NCI-H2171 (cell line): ENCODE measurements around the gene ATP5PO.

Experiments used
- DNase-seq: peaks from one replicate; lab custom pipeline; 2025; lab: John Stamatoyannopoulos, UW

ATP5PO gene, protein sequence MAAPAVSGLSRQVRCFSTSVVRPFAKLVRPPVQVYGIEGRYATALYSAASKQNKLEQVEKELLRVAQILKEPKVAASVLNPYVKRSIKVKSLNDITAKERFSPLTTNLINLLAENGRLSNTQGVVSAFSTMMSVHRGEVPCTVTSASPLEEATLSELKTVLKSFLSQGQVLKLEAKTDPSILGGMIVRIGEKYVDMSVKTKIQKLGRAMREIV

DNA sequence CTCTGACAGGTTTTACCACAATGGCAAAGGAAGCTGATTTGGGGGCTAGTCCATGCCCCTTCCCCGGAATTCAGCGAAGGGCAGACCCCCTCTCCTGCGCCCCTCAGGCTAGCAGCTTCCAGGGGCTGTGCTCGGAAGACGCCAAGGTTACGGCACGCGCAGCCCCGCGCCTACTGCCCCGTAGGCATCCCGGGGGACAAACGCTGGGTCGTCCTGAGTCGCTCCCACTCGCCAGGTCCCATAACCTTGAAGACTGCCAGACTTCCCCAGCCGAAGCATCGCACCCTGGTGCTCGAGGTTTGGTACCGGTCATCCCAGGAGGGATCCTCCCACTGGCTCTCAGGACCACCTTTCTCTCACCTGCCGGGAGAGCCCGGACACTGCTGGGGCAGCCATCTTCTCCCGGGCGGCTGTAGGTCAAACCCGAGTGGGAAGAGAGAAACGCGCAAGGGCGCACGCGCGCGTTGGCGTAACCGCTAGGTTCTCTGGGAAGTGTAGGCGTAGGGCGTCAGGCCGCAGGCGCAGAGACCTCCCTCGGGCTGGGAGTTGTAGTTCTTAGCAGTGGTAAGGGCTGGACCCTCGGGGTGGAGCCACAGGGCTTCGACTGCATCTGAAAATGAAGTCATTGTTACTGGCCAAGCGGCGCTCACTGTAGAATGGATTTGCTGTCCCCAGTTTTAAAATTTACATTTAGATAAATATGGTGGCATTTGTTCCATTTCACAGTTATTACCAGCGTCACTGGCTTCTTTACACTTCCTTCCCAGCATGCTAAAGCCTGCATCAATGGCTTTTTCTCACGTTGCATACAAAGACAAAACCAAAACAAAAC is at the start of gene ATP5PO:
Gene ATP5PO (minus strand): TSS at position 437 of the 832 bp plus-strand sequence. CDS start 41 bp downstream, at position 396.
- peak; percentile 96 for DNase-seq

DNA sequence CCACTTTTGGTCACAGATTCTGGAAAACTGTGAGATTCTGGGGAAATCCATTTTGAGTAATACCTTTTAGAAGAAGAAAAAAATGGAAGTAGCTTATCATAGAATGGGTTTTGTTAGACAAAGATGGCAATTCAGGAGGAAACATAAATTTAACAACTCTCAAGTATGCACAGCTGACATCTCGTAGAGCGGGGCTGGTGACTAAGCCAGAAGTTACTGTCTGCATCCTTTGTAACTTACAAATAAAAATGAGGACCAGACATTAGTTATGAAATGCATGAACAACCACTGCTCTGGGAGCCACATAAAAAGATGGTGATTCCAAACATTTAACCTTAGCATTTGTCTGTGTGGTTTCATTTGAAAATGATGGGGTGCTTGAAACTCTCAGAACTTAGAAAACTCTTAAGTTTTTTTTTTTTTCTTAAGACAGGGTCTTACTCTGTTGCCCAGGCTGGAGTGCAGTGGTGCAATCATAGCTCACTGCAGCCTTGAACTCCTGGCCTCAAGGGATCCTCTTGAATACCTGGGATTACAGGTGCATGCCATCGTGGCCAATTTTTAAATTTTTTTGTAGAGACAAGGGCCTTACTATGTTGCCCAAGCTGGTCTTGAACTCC is 49.2 kb upstream of the ATP5PO start:
- no peak for DNase-seq

DNA sequence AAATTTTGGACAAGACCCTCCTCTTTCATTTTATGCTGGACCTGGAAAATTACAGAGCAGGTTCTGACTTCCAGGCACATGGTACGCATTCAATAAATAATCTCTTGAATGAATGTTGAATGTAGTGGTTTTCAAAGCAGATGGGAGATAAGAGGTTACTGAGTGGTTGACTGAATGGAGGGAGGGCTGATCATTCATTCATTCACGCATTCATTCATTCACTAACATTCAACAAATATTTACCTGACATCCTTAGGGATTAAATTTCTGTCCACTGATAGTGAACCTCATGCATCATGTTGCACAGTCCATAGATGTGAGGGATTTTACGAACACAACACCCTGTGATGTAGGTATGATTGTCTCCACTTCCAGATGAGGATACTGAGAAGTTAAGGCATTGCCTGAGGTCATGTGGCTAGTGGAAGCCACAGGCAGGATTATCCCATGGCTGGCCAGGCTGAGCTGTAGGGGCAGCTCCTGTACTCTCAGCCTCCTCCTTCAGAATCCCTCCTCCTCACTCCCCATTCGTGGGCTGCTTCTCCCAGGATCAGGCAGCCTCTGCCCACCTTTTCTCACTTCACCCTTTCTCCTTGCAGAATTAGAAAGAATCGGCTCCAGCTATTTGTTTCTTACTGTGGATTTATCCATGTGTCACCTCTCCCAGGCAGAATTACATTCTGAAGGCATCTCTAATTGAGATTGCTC is 48.4 kb upstream of the ATP5PO start:
- no peak for DNase-seq

DNA sequence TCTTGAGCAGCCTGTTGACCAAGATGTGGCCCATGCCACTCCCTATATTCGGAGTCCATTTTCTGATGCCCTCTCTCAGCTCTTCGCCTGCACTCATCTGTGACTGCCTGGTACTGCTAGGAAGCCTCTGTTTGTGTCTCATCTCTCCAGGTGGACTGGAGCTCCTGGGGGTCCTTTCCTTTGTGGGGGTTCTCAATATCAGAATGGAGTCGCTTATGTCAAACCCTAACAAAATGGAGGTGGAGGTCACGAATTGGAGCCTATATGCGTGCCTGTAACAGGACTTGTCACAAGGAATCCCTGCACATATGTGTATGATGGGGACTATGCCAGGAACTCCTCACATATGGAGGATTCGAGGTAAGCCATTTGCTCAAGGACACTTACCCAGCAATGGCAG is 46.7 kb upstream of the ATP5PO start:
- no peak for DNase-seq

DNA sequence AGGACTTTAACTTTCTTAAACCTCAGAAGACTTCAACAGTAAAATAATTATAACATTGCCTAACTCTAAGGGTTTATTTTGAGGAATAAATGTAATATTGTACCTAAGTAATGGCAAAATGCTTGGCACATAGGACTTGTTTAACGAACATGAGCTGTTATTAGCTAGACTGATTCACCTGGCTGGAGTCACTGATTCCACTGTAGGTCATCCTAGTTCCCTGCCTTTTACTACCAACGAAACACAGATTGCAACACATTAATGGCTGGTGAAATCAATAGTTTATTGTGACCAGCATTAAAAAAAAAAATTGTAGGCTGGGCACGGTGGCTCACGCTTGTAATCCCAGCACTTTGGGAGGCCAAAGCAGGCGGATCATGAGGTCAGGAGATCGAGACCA is 45.5 kb upstream of the ATP5PO start:
- DNase-seq = no peak

DNA sequence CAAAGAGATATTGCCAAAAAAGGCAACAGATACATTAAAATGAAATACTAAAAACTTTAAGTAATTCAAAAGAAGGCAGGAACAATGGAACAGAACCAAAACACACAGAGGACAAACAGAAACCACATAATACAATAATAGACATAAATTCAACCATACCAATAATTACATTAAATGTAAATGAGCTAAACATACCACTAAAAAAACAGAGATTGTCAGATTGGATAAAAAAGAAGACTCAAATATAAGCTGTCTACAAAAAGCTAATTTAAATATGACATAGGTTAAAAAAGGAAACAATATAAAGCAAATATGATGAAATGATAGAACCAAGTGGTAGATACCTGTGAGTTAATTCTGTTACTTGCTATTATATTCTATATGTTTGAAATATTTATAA is 44.1 kb upstream of the ATP5PO start:
- DNase-seq = no peak

DNA sequence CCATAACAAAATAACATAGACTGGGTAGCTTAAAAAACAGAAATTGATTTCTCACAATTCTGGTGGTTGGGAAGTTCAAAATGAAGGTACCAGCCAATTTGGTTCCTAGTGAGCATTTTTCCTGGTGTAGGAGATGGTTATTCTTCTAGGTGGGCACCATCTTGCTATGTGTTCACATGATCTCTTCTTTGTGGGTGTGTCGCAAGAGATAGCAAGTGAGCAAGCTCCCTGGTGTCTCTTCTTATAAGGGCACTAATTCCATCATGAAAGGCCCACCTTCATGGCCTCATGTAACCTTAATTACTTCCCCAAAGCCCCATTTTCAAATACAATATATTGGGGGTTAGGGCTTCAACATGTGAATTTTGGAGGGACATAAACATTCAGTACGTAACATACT is 38.8 kb upstream of the ATP5PO start:
- no peak for DNase-seq

DNA sequence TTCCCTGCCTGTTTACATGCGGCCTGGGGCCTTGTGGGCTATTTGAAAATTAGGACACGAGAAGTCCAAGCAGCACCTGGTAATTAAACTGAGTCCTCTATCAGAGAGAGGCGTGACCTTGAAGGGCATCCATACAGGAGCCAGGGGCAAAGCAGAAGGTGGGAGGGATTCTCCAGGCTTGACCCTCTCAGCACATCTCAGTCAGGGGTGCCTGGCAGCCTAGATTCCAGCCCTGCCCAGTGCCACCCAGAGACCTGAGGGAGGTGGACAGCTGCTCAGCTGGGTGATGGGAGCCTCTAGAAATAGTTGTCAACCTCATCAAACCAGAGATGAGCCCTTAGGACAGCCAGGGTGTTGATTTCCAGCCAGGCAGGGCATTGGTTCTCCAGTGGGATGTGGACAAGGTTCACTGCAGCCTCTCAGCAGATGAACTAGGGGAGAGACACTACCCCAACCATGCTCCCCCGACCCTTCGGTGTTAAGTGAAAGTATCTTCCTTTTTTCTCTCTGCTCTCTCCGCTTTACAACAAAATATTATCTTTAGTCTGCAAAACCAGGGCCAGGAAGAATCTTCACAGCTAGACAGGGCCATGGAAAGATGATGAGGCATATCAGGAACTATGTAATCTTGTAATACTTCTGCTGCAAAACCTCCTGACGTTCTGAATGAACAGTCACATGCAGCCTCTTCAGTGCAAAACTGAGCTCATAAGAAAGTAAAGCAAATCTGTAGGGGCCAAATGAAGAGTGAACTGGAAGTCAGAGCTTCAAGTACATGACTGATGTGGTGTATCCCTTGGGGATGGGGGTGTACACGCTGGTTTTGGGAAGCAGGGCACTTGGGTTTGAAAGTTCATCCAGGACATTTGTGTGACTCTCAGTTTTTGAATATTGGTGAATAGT is 35.9 kb upstream of the ATP5PO start:
- DNase-seq = no peak

DNA sequence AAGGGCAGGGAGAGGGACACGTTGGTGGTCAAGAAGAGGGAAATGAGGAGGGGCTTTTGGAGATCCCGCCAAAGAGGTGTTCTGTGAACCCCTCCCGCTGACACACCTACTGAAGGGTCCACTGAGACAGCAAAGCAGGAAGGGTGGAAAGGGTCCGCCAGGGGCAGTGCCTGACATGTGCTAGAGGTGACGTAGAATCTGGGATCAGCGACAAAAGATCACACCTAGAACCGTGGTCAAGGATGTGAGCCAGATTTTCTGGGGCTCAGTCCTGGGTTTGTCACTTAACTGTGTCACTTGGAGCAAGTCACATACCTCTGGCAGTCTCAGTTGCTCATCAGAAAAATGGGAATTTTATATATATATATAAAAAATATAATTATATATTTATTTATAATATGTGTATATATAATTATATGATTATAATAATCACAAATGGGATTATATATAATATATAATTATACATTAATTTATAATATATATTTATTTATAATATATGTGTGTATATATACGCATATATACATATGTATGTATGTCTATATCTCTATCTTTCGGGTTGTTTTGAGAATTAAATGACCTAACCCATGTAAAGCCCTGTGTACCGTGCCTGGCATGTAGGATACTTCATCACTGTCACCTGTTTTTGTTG is 35.0 kb upstream of the ATP5PO start:
- no peak for DNase-seq

DNA sequence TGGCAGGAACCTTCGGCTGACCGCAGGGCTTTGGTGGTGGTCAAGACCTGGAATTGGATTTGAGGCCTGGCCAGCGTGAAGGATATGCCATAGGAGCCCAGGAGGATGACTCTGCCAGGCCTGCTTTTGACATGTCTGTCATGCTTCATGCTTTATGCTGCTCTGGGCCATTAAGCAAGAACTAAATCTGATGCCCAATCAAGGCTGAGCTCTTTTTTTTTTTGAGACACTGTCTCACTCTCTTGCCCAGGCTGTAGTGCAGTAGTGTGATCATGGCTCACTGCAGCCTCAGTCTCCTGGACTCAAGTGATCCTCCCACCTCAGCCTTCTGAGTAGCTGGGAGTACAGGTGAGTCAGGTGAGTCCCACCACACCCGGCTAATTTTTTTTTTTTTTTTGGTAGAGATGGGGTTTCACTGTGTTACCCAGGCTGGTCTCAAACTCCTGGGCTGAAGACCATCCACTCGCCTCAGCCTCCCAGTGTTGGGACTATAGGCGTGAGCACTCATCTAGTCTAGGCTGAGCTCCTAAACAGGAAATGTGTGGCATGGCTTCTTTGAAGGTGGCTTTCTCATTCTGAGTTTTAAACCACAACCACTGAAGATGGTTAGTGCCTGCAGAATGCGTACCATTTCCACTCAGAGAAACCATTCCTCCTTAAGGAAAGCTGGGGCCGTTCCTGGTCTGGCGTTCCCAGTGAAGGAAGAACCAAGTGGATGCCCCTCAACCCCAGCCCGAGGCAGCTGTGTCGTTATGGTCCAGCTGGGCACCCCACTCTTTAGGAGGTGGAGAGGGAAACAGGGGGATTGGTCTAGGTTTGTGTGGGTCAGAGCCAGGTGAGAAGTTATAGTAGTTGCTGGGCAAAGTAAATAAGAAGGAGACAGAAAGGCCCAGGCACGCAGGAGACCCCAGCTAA is 34.2 kb upstream of the ATP5PO start:
- no peak for DNase-seq

DNA sequence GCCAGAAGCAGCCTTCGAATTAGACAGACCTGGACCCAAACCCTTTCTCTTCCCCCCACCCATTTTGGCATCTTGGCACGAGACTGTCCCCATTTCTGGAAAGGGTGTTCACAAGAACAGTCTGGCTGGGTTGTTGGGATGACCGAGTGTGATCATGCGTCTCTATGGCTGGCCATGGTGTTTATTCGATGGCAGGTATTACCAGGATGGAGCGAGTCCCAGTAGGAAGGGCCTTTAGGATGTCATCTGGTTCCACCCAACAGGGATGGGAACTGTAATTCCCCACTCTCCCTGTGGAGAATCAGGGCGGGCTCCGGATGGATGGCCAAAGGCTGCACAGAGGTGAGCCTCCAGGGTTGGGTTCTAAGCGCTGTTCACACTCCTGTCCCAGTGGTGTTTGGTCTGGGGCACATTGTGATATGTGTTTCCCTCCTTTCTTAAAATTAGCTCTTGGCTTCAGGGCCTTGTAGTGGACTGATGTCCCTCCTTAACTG is 33.4 kb upstream of the ATP5PO start:
- no peak for DNase-seq

DNA sequence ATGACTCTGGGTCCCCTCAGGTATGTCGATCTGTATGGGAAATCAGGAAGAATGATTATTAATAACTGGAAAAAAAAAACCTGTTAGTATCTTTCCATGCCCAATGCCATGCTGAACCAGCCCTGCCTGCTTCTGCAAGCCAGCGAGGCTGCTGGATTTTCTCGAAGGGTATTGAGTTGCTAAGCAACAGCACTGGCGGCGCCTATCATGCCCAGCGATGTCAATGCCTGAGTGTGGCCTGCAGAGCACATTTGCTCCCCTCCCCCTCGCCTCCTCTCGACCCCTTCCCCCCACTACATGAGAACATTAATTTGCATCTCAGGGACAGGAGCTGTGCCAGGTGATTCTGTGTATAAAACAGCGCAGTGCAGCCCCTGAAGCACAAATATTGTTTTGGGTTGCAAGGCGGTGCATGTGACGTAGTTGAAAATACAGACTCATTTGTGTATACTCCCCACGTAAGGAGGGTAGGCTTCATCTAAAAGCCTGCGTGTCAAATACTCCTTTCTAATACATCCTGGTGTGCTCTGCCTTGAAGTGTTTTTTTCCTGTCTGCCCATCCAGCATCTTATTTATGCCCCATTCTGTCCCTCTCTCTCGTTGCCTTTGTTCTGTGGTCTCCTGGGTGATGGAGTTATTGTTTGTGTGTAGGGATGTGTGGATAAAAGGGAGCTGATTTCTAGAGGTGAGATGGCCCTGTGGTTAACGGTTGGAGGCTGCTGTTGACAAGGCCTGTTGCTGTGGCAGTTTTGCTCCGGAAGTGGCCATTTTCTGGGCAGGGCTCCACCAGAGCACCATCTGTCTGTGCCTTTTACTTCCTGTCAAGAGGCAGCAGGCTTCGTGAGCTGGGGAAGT is 32.7 kb upstream of the ATP5PO start:
- peak; percentile 25 for DNase-seq

DNA sequence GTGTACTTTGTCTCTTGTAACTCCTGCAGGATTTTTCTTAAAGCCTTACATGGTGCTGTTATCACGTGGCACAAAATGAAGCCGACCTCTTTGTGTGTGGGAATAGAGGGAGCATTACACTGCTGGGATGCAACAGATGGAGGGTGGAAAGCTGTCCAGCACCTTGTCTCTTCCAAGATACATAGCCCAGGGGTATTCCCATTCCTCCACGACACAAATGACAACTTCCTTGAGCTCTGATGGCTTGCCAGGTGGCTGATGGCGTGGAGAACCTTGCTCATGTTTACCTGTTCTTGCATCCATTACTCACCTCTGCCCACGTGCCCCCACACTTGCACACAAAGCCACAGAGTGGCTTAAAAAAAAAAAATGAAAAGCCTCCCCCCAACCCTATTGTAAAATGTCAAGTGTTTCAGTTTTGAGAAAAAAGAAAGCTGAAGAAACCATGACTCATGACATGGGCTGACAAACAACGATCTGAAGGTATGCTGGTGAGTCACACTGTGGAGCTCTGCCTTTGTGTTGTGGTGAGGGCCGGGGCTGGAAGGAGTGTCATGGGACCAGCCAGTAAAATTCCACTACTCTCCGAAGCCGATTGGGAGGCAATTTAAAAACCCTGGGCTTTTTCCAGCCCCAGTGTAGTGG is 32.0 kb upstream of the ATP5PO start:
- DNase-seq = no peak

DNA sequence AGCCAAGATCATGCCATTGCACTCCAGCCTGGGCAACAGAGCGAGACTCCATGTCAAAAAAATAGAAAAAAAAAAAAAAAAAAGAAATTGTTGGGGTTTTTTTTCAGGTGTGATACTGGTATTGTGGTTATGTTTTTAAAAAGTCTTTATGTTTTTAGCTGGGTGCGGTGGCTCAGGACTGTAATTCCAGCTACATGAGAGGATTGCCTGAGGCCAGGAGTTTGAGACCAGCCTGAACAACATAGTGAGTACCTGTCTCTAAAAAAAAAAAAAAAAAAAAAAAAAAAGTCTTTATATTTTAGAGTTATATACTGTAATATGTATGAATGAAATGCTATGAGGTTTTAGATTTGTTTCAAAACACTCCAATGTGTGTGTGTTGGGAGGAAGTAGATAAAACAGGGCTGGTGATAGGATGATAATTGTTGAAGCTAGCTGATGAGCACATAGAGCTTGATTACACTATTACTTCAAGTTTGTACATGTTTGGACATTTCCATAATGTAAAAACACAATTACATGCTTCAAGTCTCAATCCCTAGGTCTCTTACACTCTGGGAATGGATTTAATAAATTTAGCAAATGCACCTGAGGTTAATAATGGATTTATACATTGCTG is 30.2 kb upstream of the ATP5PO start:
- no peak for DNase-seq

DNA sequence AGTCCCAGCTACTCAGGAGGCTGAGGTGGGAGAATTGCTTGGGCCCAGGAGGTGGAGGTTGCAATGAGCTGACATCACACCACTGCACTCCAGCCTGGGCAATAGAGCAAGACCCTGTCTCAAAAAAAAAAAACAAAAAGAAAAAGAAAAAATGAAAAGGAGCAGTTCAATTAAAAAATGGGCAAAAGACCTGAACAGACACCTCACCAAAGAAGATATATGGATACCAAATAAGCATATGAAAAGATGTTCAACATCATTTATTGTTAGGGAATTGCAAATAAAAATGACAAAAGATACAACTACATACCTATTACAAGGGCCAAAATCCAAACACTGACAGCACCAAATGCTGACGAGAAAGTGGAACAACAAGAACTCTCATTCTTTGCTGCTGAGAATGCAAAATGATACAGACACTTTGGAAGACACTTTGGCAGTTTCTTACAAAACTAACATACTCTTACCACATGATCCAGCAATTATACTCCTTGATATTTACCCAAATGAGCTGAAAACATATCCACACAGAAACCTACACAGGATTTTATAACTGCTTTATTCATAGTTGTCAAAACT is 28.7 kb upstream of the ATP5PO start:
- no peak for DNase-seq

DNA sequence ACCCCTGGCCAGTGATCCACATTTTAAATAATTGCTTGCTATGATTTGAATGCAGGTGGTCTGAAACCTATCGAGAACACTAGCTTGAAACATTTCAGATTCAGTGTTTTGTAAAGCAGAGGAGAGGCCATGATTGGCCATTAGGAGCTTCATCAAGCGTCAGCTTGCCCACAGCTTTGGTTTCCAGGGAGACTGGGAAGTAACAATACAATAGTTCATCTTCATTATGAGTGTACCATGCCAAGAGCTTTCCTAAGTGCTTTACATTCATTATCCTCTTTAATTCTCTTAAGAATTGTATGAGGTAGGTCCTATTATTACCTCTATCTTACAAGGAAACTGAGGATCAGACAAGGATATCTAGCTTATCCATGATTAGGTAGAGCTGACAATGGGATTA is 27.7 kb upstream of the ATP5PO start:
- no peak for DNase-seq

DNA sequence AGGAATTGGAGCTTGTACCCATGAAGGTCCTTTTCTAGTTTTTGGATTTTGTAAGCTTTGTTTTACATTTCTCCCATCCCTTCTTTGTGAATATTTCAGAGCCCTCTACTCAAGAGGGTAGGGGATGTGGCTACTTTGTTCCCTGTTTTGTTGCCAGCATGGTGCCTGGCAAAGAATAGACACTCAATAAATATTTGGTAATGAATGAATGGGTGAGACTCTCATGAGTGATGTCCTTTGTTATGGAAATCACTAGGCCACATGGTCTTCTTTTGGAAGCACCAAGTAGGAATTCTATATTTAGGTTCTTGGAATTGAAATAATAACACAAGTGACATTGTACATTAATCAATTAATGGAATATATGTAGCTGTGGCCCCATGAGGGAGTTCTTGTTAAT is 26.8 kb upstream of the ATP5PO start:
- no peak for DNase-seq

DNA sequence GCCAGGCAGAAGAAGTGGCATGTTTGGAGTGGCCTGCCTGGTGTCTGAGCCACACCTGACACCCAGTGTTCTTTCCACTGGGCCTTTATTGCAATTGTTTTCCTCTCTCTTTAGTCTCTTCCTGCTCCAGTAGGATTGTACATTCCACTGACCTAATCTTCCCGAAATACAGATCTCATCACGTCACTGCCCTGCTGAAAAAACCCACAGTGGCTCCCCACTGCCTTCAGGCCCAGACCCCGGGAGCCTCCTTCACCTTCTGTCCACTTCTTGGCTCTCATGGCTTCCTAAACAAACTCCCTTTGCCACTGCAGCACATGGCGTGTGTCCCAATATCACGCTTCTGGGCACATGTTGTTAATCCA is 25.3 kb upstream of the ATP5PO start:
- no peak for DNase-seq
